HepG2 (cell line): ENCODE data around the gene CDC42EP4. TPM values are rescaled to one million over a fixed set of nuclear protein-coding genes. Genes with fewer than 3 reads are reported as not detected.
A peak's percentile ranks its signal among the peaks of the same experiment; 100 is the strongest.

Source experiments
- EEA1 ChIP-seq: sonication (generic); formaldehyde crosslinking; IDR thresholded peaks from 2 replicates; pipeline ENCODE4 v1.5.1; 2020; ENCODE audit warnings: mild to moderate bottlenecking, missing genetic modification reagents, borderline replicate concordance
- SNRNP70 ChIP-seq: fragments of 200-400 bp; formaldehyde crosslinking; IDR thresholded peaks from 2 replicates; pipeline ENCODE4 v1.6.1; 2017; ENCODE audit warnings: mild to moderate bottlenecking, low read depth, low read length, moderate library complexity
- SYNCRIP ChIP-seq: fragments of 200-400 bp; formaldehyde crosslinking; IDR thresholded peaks from 2 replicates; pipeline ENCODE4 v1.6.1; 2018; ENCODE audit warnings: mild to moderate bottlenecking, low read depth, low read length; ENCODE audit not compliant: insufficient read depth
- THAP11 ChIP-seq: IDR thresholded peaks from 2 replicates; pipeline ENCODE4 v1.6.1; 2016; ENCODE audit warnings: missing biosample characterization, missing genetic modification reagents
- ZNF296 ChIP-seq: sonication (generic); formaldehyde crosslinking; conservative IDR thresholded peaks from 2 replicates; pipeline ENCODE4 v1.5.0; 2020; ENCODE audit warnings: mild to moderate bottlenecking, missing genetic modification reagents
- ZNF329 ChIP-seq: sonication (generic); formaldehyde crosslinking; IDR thresholded peaks from 2 replicates; pipeline ENCODE4 v1.9.0; 2021; ENCODE audit warnings: low read depth, mild to moderate bottlenecking, missing genetic modification reagents
- ZNF670 ChIP-seq: sonication (generic); formaldehyde crosslinking; IDR thresholded peaks from 2 replicates; pipeline ENCODE4 v1.8.0; 2022; ENCODE audit warnings: mild to moderate bottlenecking, missing genetic modification reagents, borderline replicate concordance
- ZNF674 ChIP-seq: sonication (generic); formaldehyde crosslinking; IDR thresholded peaks from 2 replicates; pipeline ENCODE4 v1.5.0; 2020; ENCODE audit warnings: low read depth, mild to moderate bottlenecking, missing genetic modification reagents
- ZNF850 ChIP-seq: sonication (generic); formaldehyde crosslinking; conservative IDR thresholded peaks from 2 replicates; pipeline ENCODE4 v1.9.0; 2021; ENCODE audit warnings: mild to moderate bottlenecking, missing genetic modification reagents
- polyA plus RNA-seq, 8 experiments: library from polyadenylated mRNA; depleted of rRNA in 3 of 8; stranded (reverse) in 7 of 8; unstranded in 1 of 8; fragments of >200 nt; fragmentation: Illumina TruSeq in 4 of 8; extraction: Trizol in 4 of 8; gene quantifications; 2 replicates each; pipeline versions ENCODE4 v1.2.1 to v1.2.3, GENCODE V29; 2011 to 2016; ENCODE audit warnings: low read depth in 4 of 8, missing spikeins in 1 of 8, mixed read lengths in 1 of 8; ENCODE audit not compliant: insufficient read depth in 1 of 8
- total RNA-seq, 5 experiments: library from RNA; depleted of rRNA; stranded (reverse); fragments of >200 nt; fragmentation: Illumina TruSeq; extraction: Trizol; gene quantifications; 2 replicates each; pipeline ENCODE4 v1.2.3, GENCODE V29; 2016; ENCODE audit warnings: low read depth in 1 of 5
- TF ChIP-seq, protein P1 (sequence below): sonication (generic); formaldehyde crosslinking; IDR thresholded peaks from 2 replicates; pipeline ENCODE4 v1.4.0; 2020; ENCODE audit warnings: missing genetic modification reagents
- TF ChIP-seq, protein P2 (sequence below), 2 experiments: fragments of 450-650 bp in 1 of 2; sonication (generic) in 1 of 2; formaldehyde crosslinking in 1 of 2; IDR thresholded peaks; 2 replicates each; pipeline versions ENCODE4 v1.6.1 to v1.8.0; 2016 to 2022; ENCODE audit warnings: antibody characterized with exemption in 1 of 2, mild to moderate bottlenecking in 1 of 2, missing genetic modification reagents in 1 of 2

Gene CDC42EP4
- total and polyA plus RNA-seq, 2 of the 13 experiments (the other 11 are each of a cell fraction or from before 2014, with no cell fraction given), result 19.0 to 54.0 TPM

DNA sequence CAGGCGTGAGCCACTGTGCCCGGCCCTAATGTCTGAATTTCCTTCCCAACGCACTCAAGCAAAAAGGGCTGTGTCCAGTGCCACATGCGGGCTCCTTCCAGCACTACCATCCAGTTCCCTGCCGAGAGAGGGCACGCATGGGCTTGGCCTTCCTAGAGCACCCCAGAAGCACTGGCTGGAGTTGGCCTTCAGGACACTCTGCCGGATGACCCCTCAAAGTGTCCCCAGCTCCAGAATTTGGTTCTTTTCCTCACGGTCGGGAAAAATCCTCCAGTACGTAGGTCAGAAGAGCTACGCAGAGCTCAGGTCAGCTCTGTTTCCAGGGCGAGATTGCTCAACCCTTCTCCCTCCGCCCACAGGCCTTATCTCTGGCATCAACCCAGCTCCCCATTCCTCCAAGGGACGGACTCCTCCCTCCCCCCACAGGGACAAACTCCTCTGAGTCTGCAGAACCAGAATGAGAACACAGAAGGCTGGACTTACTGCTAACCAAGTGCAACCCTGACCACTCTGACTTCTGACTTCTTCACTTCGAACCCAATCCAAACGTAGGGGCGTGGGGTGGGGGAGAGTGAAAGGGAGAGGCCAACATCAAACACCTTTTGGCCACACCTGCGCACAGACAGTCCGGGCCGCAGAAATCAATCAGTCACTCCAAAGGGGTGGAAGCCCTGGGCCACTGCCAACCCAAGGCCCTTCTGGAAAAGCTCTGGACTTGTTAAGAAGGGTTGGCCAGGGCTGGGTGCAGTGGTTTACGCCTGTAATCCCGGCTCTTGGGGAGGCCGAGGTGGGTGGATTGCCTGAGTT, 3.6 kb downstream of the CDC42EP4 start (continued):
- TF ChIP-seq, protein P1, sequence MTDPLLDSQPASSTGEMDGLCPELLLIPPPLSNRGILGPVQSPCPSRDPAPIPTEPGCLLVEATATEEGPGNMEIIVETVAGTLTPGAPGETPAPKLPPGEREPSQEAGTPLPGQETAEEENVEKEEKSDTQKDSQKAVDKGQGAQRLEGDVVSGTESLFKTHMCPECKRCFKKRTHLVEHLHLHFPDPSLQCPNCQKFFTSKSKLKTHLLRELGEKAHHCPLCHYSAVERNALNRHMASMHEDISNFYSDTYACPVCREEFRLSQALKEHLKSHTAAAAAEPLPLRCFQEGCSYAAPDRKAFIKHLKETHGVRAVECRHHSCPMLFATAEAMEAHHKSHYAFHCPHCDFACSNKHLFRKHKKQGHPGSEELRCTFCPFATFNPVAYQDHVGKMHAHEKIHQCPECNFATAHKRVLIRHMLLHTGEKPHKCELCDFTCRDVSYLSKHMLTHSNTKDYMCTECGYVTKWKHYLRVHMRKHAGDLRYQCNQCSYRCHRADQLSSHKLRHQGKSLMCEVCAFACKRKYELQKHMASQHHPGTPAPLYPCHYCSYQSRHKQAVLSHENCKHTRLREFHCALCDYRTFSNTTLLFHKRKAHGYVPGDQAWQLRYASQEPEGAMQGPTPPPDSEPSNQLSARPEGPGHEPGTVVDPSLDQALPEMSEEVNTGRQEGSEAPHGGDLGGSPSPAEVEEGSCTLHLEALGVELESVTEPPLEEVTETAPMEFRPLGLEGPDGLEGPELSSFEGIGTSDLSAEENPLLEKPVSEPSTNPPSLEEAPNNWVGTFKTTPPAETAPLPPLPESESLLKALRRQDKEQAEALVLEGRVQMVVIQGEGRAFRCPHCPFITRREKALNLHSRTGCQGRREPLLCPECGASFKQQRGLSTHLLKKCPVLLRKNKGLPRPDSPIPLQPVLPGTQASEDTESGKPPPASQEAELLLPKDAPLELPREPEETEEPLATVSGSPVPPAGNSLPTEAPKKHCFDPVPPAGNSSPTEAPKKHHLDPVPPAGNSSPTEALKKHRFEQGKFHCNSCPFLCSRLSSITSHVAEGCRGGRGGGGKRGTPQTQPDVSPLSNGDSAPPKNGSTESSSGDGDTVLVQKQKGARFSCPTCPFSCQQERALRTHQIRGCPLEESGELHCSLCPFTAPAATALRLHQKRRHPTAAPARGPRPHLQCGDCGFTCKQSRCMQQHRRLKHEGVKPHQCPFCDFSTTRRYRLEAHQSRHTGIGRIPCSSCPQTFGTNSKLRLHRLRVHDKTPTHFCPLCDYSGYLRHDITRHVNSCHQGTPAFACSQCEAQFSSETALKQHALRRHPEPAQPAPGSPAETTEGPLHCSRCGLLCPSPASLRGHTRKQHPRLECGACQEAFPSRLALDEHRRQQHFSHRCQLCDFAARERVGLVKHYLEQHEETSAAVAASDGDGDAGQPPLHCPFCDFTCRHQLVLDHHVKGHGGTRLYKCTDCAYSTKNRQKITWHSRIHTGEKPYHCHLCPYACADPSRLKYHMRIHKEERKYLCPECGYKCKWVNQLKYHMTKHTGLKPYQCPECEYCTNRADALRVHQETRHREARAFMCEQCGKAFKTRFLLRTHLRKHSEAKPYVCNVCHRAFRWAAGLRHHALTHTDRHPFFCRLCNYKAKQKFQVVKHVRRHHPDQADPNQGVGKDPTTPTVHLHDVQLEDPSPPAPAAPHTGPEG (CRISPR knock-in tag), result peak; percentile 79; the same call in 1 of the 2 replicates
- TF ChIP-seq ZNF296 (CRISPR knock-in tag) (no peak; the same call in 1 of the 2 replicates), SNRNP70 (no peak), ZNF850 (CRISPR knock-in tag) (no peak), EEA1 (CRISPR knock-in tag) (no peak), ZNF670 (CRISPR knock-in tag) (0 out of 2 replicates have a peak, but pooled peaks have one; percentile 45), THAP11 (CRISPR knock-in tag) (peak; percentile 73), ZNF674 (no peak), SYNCRIP (no peak), ZNF329 (CRISPR knock-in tag) (no peak)
- TF ChIP-seq, protein P2, sequence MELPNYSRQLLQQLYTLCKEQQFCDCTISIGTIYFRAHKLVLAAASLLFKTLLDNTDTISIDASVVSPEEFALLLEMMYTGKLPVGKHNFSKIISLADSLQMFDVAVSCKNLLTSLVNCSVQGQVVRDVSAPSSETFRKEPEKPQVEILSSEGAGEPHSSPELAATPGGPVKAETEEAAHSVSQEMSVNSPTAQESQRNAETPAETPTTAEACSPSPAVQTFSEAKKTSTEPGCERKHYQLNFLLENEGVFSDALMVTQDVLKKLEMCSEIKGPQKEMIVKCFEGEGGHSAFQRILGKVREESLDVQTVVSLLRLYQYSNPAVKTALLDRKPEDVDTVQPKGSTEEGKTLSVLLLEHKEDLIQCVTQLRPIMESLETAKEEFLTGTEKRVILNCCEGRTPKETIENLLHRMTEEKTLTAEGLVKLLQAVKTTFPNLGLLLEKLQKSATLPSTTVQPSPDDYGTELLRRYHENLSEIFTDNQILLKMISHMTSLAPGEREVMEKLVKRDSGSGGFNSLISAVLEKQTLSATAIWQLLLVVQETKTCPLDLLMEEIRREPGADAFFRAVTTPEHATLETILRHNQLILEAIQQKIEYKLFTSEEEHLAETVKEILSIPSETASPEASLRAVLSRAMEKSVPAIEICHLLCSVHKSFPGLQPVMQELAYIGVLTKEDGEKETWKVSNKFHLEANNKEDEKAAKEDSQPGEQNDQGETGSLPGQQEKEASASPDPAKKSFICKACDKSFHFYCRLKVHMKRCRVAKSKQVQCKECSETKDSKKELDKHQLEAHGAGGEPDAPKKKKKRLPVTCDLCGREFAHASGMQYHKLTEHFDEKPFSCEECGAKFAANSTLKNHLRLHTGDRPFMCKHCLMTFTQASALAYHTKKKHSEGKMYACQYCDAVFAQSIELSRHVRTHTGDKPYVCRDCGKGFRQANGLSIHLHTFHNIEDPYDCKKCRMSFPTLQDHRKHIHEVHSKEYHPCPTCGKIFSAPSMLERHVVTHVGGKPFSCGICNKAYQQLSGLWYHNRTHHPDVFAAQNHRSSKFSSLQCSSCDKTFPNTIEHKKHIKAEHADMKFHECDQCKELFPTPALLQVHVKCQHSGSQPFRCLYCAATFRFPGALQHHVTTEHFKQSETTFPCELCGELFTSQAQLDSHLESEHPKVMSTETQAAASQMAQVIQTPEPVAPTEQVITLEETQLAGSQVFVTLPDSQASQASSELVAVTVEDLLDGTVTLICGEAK (IDR thresholded peaks at IDR 0.05), result no peak
- TF ChIP-seq, protein P2 (CRISPR knock-in tag; IDR thresholded peaks at IDR 0.05), result no peak; the same call in 1 of the 2 replicates
